Measurements from ENCODE around the gene PCDH19.

DNA sequence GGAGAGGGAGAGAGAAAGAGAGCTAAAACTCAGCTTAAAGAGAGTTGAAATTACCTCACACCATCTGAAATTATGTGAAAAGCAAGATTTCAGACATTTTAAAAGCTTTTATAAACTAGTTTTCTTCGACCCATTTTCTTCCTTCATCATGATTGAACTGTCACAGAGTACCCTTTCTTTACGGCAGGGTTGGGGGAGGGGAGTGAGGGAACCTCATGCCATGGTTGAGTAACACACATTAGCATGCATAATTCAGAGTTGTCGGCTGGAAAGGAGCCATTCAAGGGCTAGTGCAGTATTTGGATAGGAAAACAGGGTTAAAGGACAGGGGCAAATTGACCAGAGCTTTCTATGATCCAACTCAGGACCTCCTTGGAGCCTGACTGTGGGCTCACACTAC is 46.2 kb downstream of the PCDH19 start:
- no peak for TF ChIP-seq EZH2 (IDR thresholded peaks at IDR 0.05)
- no peak for TF ChIP-seq FOXP2 (optimal IDR thresholded peaks at IDR 0.05; ENCODE audit: control extremely low read depth, extremely low read length, insufficient read depth)

All from SK-N-MC (cell line).